NCI-H2107 treated with DMSO at 0.1 percent for 48 hours (cell line): ENCODE results near the gene TSHZ3.

Experiments used
- DNase-seq: peaks from one replicate; lab custom pipeline; 2025; ENCODE audit not compliant: unreplicated experiment; lab: John Stamatoyannopoulos, UW

TSHZ3 gene

GRCh38 chr19:31337008-31337914 is 12.0 kb downstream of the TSHZ3 start:
- DNase-seq = no peak

- DNase-seq = no peak
Observed at GRCh38 chr19:31335716-31336115, 13.5 kb downstream of the TSHZ3 start.

GRCh38 chr19:31334849-31335624 is 14.2 kb downstream of the TSHZ3 start:
- no peak for DNase-seq

- no peak for DNase-seq
Observed at GRCh38 chr19:31334101-31334848, 15.0 kb downstream of the TSHZ3 start.

GRCh38 chr19:31332096-31332495 is 17.1 kb downstream of the TSHZ3 start:
- DNase-seq = no peak

- DNase-seq = no peak
Observed at GRCh38 chr19:31331536-31331935, 17.7 kb downstream of the TSHZ3 start.

GRCh38 chr19:31330761-31331160 is 18.5 kb downstream of the TSHZ3 start:
- DNase-seq = no peak

- no peak for DNase-seq
Observed at GRCh38 chr19:31330237-31330636, 19.0 kb downstream of the TSHZ3 start.

- DNase-seq = no peak
Observed at GRCh38 chr19:31329819-31330218, 19.4 kb downstream of the TSHZ3 start.

- no peak for DNase-seq
Observed at GRCh38 chr19:31328238-31328637, 21.0 kb downstream of the TSHZ3 start.

- no peak for DNase-seq
Observed at GRCh38 chr19:31326329-31327028, 22.8 kb downstream of the TSHZ3 start.

GRCh38 chr19:31325342-31325741 is 23.9 kb downstream of the TSHZ3 start:
- DNase-seq = no peak

GRCh38 chr19:31319465-31319864 is 29.8 kb downstream of the TSHZ3 start:
- no peak for DNase-seq

- DNase-seq = no peak
Observed at GRCh38 chr19:31318790-31319425, 30.3 kb downstream of the TSHZ3 start.

GRCh38 chr19:31317570-31317969 is 31.7 kb downstream of the TSHZ3 start:
- DNase-seq = no peak

- DNase-seq = no peak
Observed at GRCh38 chr19:31317093-31317492, 32.1 kb downstream of the TSHZ3 start.

GRCh38 chr19:31316201-31316951 is 32.9 kb downstream of the TSHZ3 start:
- peak; percentile 26 for DNase-seq

GRCh38 chr19:31315652-31316051 is 33.6 kb downstream of the TSHZ3 start:
- no peak for DNase-seq

GRCh38 chr19:31314849-31315629 is 34.2 kb downstream of the TSHZ3 start:
- DNase-seq = no peak
